ENCODE results near the gene RBM46. TPM values are rescaled to one million over a fixed set of nuclear protein-coding genes. Genes with fewer than 3 reads are reported as not detected.
A peak's percentile ranks its signal among the peaks of the same experiment; 100 is the strongest.

Gene RBM46
- total and polyA plus RNA-seq, 10 of the 15 experiments (the other 5 are each of a cell fraction or from before 2014, with no cell fraction given) = not detected

- ChIA-PET SMC1A (ENCODE audit: uncharacterized antibody, unreplicated experiment) (no interaction called here), POLR2A (no interaction called here), RAD21 (ENCODE audit: unreplicated experiment) (no interaction called here), CTCF (interaction anchor here (1.2 to 1.7 kb wide), 2 partner anchors 16 to 500 kb away, joined by 3 read pairs; no protein-coding TSS in a partner anchor)
- no peak overlapping the region for H3K4me2 ChIP-seq (ENCODE audit: control insufficient read depth, insufficient read depth)
- WGBS (ENCODE audit: insufficient coverage, insufficient replicate concordance, low lambda C conversion rate, missing lambda C conversion rate) = 19% methylated on average over 2 of the region's 2 CpGs
- in situ Hi-C loops (cut with MboI) (no loop called here), intact Hi-C loops (cut with micrococcal nuclease; ENCODE audit: unreplicated experiment) (no loop called here)
- no peak overlapping the region for H3K9ac ChIP-seq (ENCODE audit: control insufficient read depth, insufficient read depth, low read length)
- no peaks in the 10 kb centered on the region for H3K36me3 ChIP-seq (ENCODE audit: control insufficient read depth in 2 of 2, insufficient read depth in 2 of 2, low read length in 1 of 2)
- no peak for ATAC-seq
- no peaks in the 10 kb centered on the region for H3K4me1 ChIP-seq (ENCODE audit: control insufficient read depth, insufficient read depth, low read length)
- no peak overlapping the region for H2AFZ ChIP-seq (ENCODE audit: control insufficient read depth, low read depth, low read length)
- no peaks in the 10 kb centered on the region for H3K27me3 ChIP-seq (replicated peaks in 1 of 2; ENCODE audit: control insufficient read depth in 2 of 2, insufficient read depth in 2 of 2, low read length in 1 of 2)
- H3K9me3 ChIP-seq (replicated peaks; ENCODE audit: control insufficient read depth, insufficient read depth, low read length) = no peaks in the 10 kb centered on the region
- TF ChIP-seq SRF (IDR thresholded peaks at IDR 0.05; ENCODE audit: low read depth in 2 of 2, low read length in 2 of 2) = no peak
- TF ChIP-seq, protein P1, sequence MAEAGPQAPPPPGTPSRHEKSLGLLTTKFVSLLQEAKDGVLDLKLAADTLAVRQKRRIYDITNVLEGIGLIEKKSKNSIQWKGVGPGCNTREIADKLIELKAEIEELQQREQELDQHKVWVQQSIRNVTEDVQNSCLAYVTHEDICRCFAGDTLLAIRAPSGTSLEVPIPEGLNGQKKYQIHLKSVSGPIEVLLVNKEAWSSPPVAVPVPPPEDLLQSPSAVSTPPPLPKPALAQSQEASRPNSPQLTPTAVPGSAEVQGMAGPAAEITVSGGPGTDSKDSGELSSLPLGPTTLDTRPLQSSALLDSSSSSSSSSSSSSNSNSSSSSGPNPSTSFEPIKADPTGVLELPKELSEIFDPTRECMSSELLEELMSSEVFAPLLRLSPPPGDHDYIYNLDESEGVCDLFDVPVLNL (IDR thresholded peaks at IDR 0.05; ENCODE audit: low read depth, low read length) = no peak
- no peak for TF ChIP-seq RUNX3 (IDR thresholded peaks at IDR 0.05; ENCODE audit: low read length)
- TF ChIP-seq RAD21 (IDR thresholded peaks at IDR 0.05; ENCODE audit: insufficient read depth, low read depth, low read length) = 0 out of 2 replicates have a peak, but pooled peaks have one; percentile 22
- TF ChIP-seq CHD1 (IDR thresholded peaks at IDR 0.05; ENCODE audit: low read depth, low read length) = no peak
- no peak for TF ChIP-seq HSF1 (IDR thresholded peaks at IDR 0.05; ENCODE audit: low read depth, low read length)
- no peak for TF ChIP-seq CHD4 (IDR thresholded peaks at IDR 0.05)
- no peak for TF ChIP-seq BRCA1 (IDR thresholded peaks at IDR 0.05; ENCODE audit: low read depth, low read length)
- DNase-seq (ENCODE audit: low read depth, low spot score) = no peak
- no peaks in the 10 kb centered on the region for H3K79me2 ChIP-seq (ENCODE audit: control insufficient read depth, insufficient read depth, low read length)
- H3K27ac ChIP-seq (ENCODE audit: control insufficient read depth, insufficient read depth) = no peak overlapping the region
- BruUV-seq (replicated peaks) = no TSS peak
- FAIRE-seq = no peak
- no peaks in the 10 kb centered on the region for H4K20me1 ChIP-seq (ENCODE audit: control insufficient read depth, insufficient read depth)
- H3K4me3 ChIP-seq = no peak overlapping the region
Measured at GRCh38 chr4:154854362-154854761, 73.3 kb downstream of the RBM46 start.
